Measurements from ENCODE around the gene KICS2.

KICS2 gene

GRCh38 chr12:64173456-64173855 is 48.6 kb downstream of the KICS2 start:
- DNase-seq (ENCODE audit: low read depth), result no peak
